ENCODE data around the gene GINS1.

- TF ChIP-seq SPI1 (IDR thresholded peaks at IDR 0.05; ENCODE audit: low read depth, low read length) = no peak
- TF ChIP-seq POLR2A (IDR thresholded peaks at IDR 0.05; ENCODE audit: low read depth, low read length) = no peak
- TF ChIP-seq POLR2AphosphoS5 (IDR thresholded peaks at IDR 0.05; ENCODE audit: low read depth, low read length) = no peak
Observed at GRCh38 chr20:25489221-25489871, 81.9 kb downstream of the GINS1 start.

Measured in GM12891 (cell line).